ENCODE data around the gene ALG2. TPM values are rescaled to one million over a fixed set of nuclear protein-coding genes. Genes with fewer than 3 reads are reported as not detected.

The ALG2 gene
- total RNA-seq: 50.3 and 58.5 TPM in 2 replicates

GRCh38 chr9:99221621-99222415, at the start of gene ALG2, which contains the start of gene SEC61B:
TSS of gene ALG2 (minus strand) at chr9:99221942. CDS start at chr9:99221894, 48 bp downstream.
TSS of gene SEC61B (plus strand) at chr9:99222282. CDS start at chr9:99222364, 82 bp downstream.

Small RNA genes lying within 50 kb of the gene (small RNA-seq; reads per million reads assigned to genes)
- not detected for gene RN7SL794P

Other genes starting within 250 kb of the ALG2 start
- 10.8 and 13.9 TPM in 2 replicates for gene TGFBR1, start 116.8 kb downstream of the ALG2 start, total RNA-seq
- gene SEC61B, start 340 bp upstream of the ALG2 start, total RNA-seq: 114 and 131 TPM in 2 replicates

Data from vein endothelial cell (primary cell).